Upper lobe of right lung (tissue), 1 donor: ENCODE results near the gene SLC15A4. TPM values are rescaled to one million over a fixed set of nuclear protein-coding genes. Genes with fewer than 3 reads are reported as not detected.

Experiments used
- ATAC-seq: fragments of 200-7000 bp; cut with Tn5 transposase; one replicate; pipeline ENCODE4 v1.9.1; 2020; ENCODE audit warnings: mild to moderate bottlenecking, moderate library complexity
- DNase-seq: peaks from one replicate; pipeline ENCODE4 v3.0.0-alpha.2; 2020
- H3K27ac ChIP-seq: fragments of 200-600 bp; one replicate; pipeline ENCODE4 v1.8.0; 2022
- H3K27me3 ChIP-seq: fragments of 200-600 bp; one replicate; pipeline ENCODE4 v1.8.0; 2022; ENCODE audit warnings: mild to moderate bottlenecking
- H3K36me3 ChIP-seq: fragments of 200-600 bp; one replicate; pipeline ENCODE4 v1.8.0; 2022
- H3K4me1 ChIP-seq: fragments of 200-600 bp; one replicate; pipeline ENCODE4 v1.8.0; 2022
- H3K4me3 ChIP-seq: fragments of 200-600 bp; one replicate; pipeline ENCODE4 v1.8.0; 2022; ENCODE audit warnings: mild to moderate bottlenecking
- H3K9me3 ChIP-seq: fragments of 200-600 bp; one replicate; pipeline ENCODE4 v1.8.0; 2022
- CTCF ChIP-seq: fragments of 200-600 bp; IDR thresholded peaks from one replicate; pipeline ENCODE4 v1.8.0; 2022; ENCODE audit warnings: antibody characterized with exemption
- intact Hi-C: fragments of 100-400 bp; cut with DNase I; formaldehyde crosslinking; loops from one replicate; pipeline ENCODE4 v1.11.0; 2022
- total RNA-seq: library from RNA; stranded (reverse); fragmentation: NEBNext Ultra II Directional; extraction: Animal tissue kit (Norgen Biotek cat#: 25700); gene quantifications from one replicate; pipeline ENCODE4 v1.2.1, GENCODE V29; 2021
- donor health status: DM: no; HTN: yes; CAD: no; lungs with severe emphysema.

SLC15A4 gene
- total RNA-seq, 1 donor from 2014 or later, result 31.3 TPM

GRCh38 chr12:128802756-128803155, 21.0 kb downstream of the SLC15A4 start:
- intact Hi-C loops, result no loop called here
- ATAC-seq, result no peak
- Histone ChIP-seq H3K27me3 (no peaks in the 10 kb centered on the region), H3K4me1 (no peaks in the 10 kb centered on the region), H3K27ac (no peak overlapping the region), H3K36me3 (peaks cover 65% of the 10 kb centered on the region), H3K9me3 (no peaks in the 10 kb centered on the region), H3K4me3 (no peak overlapping the region)
- DNase-seq, result no peak
- TF ChIP-seq CTCF, result no peak

- Histone ChIP-seq H3K36me3 (peaks cover 67% of the 10 kb centered on the region), H3K27ac (no peak overlapping the region), H3K4me3 (no peak overlapping the region), H3K27me3 (no peaks in the 10 kb centered on the region), H3K4me1 (peaks cover under 1% of the 10 kb centered on the region), H3K9me3 (no peaks in the 10 kb centered on the region)
- DNase-seq (no peak), ATAC-seq (no peak)
- intact Hi-C loops, result no loop called here
- TF ChIP-seq CTCF, result no peak
These were observed 21.8 kb downstream of the SLC15A4 start for GRCh38 chr12:128801879-128802391.

GRCh38 chr12:128800606-128801005, 23.2 kb downstream of the SLC15A4 start:
- intact Hi-C loops, result no loop called here
- Histone ChIP-seq H3K27me3 (no peaks in the 10 kb centered on the region), H3K36me3 (peaks cover 76% of the 10 kb centered on the region), H3K4me1 (peaks cover 7% of the 10 kb centered on the region), H3K9me3 (no peaks in the 10 kb centered on the region), H3K4me3 (no peak overlapping the region), H3K27ac (no peak overlapping the region)
- TF ChIP-seq CTCF, result no peak
- ATAC-seq (no peak), DNase-seq (no peak)

GRCh38 chr12:128798571-128799341, 25.0 kb downstream of the SLC15A4 start:
- H3K27me3 ChIP-seq, result no peaks in the 10 kb centered on the region
- H3K4me1 ChIP-seq, result peaks cover 12% of the 10 kb centered on the region
- H3K27ac ChIP-seq, result no peak overlapping the region
- H3K4me3 ChIP-seq, result no peak overlapping the region
- TF ChIP-seq CTCF, result no peak
- no peaks in the 10 kb centered on the region for H3K9me3 ChIP-seq
- DNase-seq (peak; percentile 55), ATAC-seq (no peak)
- intact Hi-C loops, result no loop called here
- H3K36me3 ChIP-seq, result peaks cover 82% of the 10 kb centered on the region

GRCh38 chr12:128797119-128798118, 26.3 kb downstream of the SLC15A4 start:
- no peak for TF ChIP-seq CTCF
- Histone ChIP-seq H3K4me1 (peaks cover 12% of the 10 kb centered on the region), H3K36me3 (peaks cover 89% of the 10 kb centered on the region), H3K4me3 (no peak overlapping the region), H3K27me3 (no peaks in the 10 kb centered on the region), H3K9me3 (no peaks in the 10 kb centered on the region), H3K27ac (no peak overlapping the region)
- DNase-seq (peak; percentile 10), ATAC-seq (no peak)
- intact Hi-C loops, result no loop called here
